ENCODE measurements around the gene GRAMD2A.

The GRAMD2A gene
- total RNA-seq, result 0 reads per million in 2 donors

GRCh38 chr15:72197460-72198355 is at the start of gene GRAMD2A:
GRAMD2A (minus strand) TSS chr15:72197787.
- DNase-seq, result no peak

DNA sequence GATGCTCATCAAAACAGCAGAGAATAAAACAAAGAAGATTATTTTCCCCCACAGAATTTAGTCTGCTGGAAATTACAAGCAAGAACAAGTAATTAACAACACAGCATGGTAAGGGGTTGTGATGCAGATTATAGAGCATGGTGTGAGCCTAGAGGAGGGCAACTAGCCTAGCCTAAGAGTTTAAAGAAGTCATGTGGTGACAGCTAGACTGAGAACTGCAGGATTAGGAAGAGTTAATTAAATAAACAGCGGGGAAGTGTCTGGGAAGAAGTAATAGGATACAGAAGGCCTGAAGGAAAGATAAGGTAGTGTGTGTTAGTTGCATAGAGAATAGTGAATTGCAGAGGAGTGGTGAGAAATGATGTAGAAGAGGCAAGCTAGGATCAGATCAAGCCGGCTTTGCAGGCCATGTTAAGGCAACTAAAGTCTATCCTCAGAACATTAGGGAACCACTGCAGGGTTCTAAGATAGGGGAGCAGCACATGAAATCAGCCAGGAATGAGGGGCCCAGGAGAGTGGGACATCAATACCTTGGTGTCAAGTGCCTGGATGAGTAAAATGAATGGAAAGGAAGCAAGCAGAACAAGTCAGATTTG is 45.3 kb upstream of the GRAMD2A start:
- DNase-seq, result no peak

DNA sequence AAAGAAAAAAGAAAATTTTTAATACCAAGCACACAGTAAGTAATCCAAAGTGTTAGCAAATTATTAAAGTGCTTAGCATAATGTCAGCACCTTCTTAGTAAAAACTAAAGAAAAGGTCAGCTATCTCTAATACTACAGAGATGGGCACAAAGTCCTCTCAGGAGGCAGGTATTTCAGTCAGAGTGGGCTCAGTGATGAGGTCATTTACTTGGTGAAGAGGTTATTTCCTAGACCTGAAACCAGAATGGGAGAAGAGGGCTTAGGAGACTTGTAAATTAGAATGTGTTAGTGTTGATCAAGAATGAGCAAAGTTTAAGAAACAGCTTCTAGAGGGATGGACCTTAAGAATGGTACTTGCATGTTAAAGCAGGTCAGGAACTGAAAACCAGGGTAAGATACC is 42.1 kb upstream of the GRAMD2A start:
- no peak for DNase-seq

DNA sequence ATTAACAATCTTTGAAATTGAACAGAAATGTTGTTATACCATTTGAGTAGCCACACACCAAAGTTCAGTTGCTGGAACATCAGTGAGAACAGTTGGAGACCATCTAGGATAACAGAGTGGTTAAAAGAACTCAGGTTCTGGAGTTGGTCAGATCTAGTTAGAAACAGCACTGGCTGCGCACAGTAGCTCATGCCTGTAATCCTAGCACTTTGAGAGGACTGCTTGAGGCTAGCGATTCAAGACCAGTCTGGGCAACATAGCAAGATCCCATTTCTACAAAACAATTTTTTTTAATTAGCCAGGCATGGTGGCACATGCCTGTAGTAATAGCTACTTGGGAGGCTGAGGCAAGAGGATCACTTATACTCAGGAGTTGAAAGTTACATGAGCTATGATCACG is 41.0 kb upstream of the GRAMD2A start:
- no peak for DNase-seq

DNA sequence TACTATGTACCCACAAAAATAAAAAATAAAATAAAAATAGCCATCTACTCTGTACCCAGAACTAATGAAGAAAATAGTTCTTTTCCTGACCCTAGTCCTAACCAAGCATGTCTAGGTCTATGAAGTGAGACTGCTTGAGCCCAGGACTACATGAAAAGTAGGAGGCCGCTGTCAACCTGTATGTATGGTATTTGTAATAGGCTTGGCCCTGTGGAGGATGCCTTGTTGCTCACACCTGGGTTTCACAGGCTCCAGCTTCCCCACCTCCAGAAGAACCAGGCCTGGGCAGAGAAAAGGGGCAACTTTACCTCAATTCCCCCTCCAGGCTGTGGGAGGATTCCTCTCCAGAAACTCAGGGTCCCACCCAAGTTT is 40.3 kb upstream of the GRAMD2A start:
- DNase-seq, result no peak

DNA sequence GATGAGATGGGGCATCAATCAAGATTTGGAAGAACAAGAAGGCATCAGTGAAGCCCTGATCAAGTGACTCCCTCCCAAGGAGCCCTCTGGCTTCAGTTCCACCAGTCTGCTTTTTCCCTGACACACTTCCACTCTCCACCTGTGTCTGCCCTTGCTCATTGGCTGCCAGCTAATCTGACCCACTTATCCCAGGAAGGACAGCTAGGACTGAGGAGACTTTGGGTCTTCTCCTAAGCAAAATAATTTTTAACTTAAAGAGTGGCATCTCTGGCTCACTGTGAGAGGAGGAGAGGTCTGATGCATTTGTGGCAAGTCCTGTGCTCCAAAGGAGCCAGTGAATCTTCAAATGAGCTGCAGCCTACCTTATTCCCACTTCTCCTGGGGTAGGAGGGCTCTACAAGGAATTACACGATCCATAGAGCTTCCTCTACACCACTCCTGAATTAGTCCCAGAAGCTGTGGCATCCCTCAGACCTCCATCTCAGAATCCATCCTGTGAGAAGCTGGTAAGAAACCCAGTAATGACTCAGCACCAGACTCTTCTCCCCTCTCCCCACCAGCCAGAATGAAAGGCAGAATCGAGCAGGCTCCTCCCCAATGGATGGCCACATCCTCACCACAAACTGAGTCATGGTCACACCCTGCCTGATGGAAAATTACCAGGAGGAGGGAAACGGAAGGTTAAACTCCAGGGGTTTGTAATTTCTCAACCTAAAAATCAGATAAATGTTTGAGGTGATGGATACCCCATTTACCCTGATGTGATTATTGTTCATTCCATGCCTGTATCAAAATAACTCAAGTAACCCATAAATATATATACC is 39.7 kb upstream of the GRAMD2A start:
- no peak for DNase-seq

DNA sequence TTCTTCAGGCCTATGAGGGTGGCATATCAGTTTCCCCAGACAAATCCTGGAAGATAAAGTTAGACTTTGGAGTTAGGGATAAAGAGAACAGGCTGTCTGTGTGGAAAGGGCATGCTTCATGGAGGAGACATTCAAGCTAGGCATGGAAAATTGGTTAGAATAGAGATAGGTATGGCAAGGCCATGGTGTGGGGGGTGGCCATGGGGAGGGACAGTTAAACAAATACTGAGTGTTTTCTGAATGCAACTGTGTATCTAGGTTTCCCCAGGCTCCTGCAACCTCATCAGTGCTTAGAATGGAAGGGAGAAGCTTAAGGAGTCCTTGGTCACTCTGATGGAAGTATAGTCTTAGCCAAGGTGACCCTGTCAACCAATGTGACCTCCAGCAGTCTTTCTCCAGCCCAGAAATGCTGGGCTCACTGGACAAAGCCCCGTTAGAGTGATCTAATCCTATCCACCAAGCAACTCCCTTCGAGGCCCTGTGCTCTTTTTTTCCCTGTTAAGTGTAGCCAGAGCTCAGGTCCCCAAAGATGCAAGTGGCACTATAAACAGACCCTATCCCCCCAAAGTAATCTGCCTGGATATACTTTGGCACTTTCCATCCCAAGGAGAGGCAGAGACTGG is 38.9 kb upstream of the GRAMD2A start:
- no peak for DNase-seq

GRCh38 chr15:72235298-72235697 is 37.7 kb upstream of the GRAMD2A start:
- DNase-seq, result no peak

DNA sequence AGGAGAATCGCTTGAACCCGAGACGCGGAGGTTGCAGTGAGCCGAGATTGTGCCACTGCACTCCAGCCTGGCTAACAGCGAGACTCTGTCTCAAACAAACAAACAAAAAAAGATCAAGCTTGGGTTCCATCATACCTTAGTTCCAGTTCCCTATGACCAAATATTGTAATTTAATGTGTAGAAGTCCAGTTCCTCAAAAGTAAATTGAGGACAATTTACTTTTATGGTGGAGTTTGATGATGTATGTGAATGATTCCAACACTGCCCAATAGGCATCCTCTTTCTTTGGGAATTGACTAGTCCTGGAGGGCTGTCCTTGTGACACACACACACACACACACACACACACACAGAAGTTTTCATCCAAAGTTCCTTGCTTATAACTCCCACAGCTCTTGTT is 36.2 kb upstream of the GRAMD2A start:
- no peak for DNase-seq

DNA sequence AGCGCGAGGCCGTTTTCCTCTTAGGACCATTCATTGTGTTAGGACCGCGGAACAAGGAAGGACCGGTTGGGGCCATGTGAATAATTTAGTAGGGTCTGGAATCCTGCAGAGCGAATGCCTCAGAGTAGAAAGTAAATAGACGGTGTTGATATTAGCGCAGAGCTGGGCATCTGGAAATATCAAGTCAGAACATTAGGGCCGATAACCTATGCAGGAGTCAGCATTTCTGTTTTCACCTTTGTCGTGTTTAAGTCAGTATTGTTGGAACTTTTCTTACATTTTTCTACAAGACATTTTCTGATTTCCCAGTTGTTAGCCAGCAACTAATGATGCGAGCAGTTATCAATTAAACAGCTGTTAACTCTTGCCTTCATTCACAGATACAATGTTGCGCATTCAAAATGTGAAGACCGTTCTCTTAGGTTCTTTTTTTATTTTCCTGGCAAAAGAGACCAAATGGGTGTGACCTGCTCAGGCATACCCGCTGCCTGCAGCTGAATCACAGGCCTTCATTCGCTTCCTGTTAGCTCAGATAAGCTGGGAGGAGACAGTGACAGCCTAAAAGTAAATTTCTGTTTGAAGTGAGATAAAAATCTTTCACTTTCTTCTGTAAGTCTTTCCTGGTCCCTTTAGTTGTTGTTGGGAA is 34.4 kb upstream of the GRAMD2A start:
- DNase-seq, result peak; percentile 36

- DNase-seq, result peak; percentile 88
These were observed 33.7 kb upstream of the GRAMD2A start, which contains the start of gene PKM for GRCh38 chr15:72231066-72231832. PKM (minus strand) TSS chr15:72231190; CDS start chr15:72219097, 12,093 bp downstream.

GRCh38 chr15:72230197-72231065 is 32.8 kb upstream of the GRAMD2A start:
- peak; percentile 49 for DNase-seq

DNA sequence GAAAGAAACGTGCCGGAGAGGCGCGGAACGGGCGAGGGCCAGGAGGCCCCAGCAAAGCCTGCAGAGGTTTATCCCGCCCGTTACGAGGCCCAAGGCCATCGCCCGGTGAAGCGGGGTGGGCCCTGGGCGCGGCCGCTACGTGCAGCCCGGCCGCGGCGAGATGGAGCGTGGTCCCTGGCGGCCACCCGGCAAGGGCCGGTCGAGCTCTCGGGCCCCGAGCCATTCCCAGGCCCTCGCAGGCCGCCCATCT is 32.3 kb upstream of the GRAMD2A start:
- DNase-seq, result no peak

- DNase-seq, result peak; percentile 28
These were observed 31.7 kb upstream of the GRAMD2A start for GRCh38 chr15:72229076-72229946.

- DNase-seq, result no peak
These were observed 30.1 kb upstream of the GRAMD2A start for GRCh38 chr15:72227720-72228119.

DNA sequence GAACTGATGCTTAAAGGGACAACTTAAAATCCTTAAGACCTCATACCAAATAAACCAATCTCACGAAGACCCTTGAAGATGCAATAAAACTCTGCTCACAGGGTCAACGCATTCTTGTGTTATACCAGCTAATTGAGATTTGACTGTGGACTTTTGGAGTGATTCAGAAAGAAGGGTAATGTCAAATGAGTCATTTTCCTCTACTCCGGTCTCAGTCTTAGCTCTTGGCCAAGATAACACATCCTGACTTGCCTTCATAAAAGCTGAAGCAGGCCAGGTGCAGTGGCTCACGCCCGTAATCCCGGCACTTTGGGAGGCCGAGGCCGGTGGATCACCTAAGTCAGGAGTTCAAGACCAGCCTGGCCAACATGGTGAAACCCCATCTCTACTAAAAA is 29.6 kb upstream of the GRAMD2A start:
- DNase-seq, result no peak

DNA sequence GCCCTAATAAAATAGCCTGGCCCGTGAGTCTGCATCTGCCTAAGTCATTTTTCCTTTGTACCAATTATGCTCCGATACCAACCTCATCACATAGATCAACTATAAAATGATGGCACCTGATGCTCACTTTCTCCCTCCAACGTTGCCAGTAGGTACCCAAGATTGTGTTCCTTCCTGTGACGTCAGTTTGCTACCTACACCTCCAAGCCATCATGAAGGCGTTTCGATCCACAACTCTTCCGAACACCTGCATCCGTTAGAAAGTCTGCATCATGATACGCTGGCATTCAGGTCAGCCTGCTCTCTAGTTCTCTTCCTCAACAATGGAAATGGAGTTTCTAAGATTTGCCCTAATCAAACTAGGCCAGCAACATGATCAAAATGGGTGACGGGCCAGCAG is 25.7 kb upstream of the GRAMD2A start:
- no peak for DNase-seq

DNA sequence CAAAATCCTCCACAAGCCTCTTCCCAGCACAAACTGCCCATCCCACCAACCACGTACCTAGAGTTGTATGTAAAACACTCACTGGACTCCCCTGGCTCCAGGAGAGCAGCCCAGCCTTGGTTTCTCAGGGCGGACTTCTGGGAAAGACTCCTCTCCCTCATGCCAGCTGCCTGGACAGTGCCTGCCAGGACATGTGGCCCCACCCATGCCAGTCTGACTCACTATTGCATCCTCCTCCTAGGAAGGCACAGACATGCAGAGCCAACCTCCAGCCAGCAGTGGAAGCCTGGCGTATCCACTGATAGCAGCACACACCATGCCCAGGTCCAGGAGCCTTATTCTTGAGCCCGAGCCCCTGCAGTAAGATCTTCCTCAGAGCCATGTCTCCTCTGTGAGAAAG is 24.8 kb upstream of the GRAMD2A start:
- no peak for DNase-seq

DNA sequence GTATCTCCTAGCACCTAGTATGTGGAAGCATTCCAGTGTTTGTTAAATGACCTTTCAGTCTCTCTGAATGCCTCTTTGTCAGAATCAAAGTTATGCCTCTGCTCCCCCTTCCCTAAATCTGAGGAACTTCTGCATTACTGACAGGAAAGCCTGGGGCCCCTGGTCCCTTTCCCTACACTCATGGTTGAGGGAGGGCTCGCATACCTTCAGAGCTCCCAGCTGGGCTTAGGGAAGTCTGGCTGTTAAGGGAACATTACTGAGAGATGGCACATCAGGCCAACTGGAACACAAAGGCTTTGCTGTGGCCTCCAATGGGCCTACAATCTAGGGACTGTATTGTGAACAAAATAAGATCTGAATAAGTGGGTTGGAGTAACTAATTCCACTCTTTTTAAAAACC is 23.1 kb upstream of the GRAMD2A start:
- DNase-seq, result no peak

DNA sequence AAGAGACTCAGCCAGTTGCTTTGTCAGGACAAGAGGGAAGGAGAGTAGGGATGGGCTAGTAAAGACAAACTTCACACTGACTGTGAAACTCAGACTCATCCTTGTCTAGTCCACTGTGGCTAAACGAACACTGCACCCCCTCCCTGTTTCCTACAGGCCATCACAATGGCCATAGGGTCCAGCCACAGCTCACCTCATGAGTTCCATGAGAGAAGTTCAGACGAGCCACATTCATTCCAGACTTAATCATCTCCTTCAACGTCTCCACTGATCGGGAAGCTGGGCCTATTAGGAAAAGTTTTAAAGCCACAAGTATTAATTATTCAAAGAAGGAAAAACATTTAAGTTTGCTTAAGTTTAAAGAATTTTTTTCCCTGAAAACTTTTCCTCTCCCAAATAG is 19.6 kb upstream of the GRAMD2A start:
- no peak for DNase-seq
